PC-9 (cell line): ENCODE results near the gene LDLRAD3.

Experiments
- EZH2 ChIP-seq: fragments of 200-600 bp; sonication (generic); IDR thresholded peaks from 2 replicates; pipeline ENCODE4 v1.8.0; 2017; ENCODE audit warnings: antibody characterized with exemption, low read depth
- TF ChIP-seq, protein P1 (sequence below): fragments of 200-600 bp; sonication (generic); conservative IDR thresholded peaks from 2 replicates; pipeline ENCODE4 v1.6.1; 2017; ENCODE audit warnings: mixed run types, antibody characterized with exemption, mild to moderate bottlenecking, moderate library complexity

DNA sequence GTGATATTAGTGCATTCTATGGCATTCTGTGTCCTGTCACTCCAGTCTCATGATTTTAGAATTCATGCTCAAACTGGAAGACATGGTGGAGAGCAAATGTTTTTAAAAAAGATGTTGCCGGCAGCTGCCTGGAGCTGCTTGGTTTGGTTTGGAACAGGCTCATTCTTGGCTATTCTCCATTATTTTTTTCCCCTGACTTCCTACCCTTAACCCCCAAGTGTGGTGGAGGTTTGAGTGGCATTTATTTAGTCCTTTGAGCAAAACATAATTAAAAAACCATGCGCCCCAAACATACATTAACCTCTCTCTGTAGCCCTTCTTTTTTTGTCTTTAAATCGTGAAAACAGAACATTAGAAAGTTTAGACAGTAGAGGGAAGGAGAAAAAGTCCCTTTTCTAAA, 94.7 kb downstream of the LDLRAD3 start:
- TF ChIP-seq EZH2: no peak
- TF ChIP-seq, protein P1, sequence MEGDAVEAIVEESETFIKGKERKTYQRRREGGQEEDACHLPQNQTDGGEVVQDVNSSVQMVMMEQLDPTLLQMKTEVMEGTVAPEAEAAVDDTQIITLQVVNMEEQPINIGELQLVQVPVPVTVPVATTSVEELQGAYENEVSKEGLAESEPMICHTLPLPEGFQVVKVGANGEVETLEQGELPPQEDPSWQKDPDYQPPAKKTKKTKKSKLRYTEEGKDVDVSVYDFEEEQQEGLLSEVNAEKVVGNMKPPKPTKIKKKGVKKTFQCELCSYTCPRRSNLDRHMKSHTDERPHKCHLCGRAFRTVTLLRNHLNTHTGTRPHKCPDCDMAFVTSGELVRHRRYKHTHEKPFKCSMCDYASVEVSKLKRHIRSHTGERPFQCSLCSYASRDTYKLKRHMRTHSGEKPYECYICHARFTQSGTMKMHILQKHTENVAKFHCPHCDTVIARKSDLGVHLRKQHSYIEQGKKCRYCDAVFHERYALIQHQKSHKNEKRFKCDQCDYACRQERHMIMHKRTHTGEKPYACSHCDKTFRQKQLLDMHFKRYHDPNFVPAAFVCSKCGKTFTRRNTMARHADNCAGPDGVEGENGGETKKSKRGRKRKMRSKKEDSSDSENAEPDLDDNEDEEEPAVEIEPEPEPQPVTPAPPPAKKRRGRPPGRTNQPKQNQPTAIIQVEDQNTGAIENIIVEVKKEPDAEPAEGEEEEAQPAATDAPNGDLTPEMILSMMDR: no peak
